LNCAP (cell line): ENCODE results near the gene GBGT1.

Experiments
- TF ChIP-seq, protein P1 (sequence below): fragments of 450-650 bp; IDR thresholded peaks from 2 replicates; pipeline ENCODE4 v1.5.1; 2017; ENCODE audit warnings: mild to moderate bottlenecking

GBGT1 gene

DNA sequence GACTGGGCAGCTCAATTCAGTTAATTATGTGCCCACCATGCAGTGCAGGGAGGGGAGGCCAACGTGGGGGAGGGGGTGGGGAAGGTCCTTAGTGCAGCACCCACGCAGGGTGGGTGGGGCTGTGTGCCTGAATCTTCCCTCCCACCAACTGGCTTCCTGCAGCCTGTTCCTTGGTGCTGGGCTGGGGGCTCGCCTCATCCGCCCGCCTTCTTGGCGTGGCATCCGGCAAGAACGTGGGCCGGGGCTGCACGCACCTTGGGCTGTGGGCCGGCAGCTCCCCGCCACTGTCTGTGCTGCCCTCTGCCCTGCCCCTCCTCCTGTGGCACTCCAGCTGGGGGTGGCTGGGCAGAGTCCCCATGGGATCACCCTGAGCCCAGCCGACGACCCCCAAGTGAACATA lies 23.1 kb downstream of the GBGT1 start:
- TF ChIP-seq, protein P1, sequence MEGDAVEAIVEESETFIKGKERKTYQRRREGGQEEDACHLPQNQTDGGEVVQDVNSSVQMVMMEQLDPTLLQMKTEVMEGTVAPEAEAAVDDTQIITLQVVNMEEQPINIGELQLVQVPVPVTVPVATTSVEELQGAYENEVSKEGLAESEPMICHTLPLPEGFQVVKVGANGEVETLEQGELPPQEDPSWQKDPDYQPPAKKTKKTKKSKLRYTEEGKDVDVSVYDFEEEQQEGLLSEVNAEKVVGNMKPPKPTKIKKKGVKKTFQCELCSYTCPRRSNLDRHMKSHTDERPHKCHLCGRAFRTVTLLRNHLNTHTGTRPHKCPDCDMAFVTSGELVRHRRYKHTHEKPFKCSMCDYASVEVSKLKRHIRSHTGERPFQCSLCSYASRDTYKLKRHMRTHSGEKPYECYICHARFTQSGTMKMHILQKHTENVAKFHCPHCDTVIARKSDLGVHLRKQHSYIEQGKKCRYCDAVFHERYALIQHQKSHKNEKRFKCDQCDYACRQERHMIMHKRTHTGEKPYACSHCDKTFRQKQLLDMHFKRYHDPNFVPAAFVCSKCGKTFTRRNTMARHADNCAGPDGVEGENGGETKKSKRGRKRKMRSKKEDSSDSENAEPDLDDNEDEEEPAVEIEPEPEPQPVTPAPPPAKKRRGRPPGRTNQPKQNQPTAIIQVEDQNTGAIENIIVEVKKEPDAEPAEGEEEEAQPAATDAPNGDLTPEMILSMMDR, result no peak

DNA sequence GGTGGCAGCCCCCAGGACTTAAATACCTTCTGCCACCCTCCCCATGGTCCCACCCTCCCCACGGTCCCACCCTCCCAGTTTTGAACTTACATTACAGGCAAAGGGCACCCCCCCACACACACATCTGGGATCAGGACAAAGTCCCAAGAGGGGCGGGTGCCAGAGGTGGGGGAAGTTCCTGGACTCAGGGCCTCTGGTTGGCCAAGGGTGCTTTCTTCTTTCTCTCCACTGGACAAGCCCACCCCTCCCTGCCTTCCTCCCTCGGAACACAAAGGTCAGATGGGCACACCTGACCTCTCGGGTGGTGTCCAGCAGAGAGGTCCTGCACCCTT lies 23.6 kb downstream of the GBGT1 start:
- TF ChIP-seq, protein P1, result no peak

DNA sequence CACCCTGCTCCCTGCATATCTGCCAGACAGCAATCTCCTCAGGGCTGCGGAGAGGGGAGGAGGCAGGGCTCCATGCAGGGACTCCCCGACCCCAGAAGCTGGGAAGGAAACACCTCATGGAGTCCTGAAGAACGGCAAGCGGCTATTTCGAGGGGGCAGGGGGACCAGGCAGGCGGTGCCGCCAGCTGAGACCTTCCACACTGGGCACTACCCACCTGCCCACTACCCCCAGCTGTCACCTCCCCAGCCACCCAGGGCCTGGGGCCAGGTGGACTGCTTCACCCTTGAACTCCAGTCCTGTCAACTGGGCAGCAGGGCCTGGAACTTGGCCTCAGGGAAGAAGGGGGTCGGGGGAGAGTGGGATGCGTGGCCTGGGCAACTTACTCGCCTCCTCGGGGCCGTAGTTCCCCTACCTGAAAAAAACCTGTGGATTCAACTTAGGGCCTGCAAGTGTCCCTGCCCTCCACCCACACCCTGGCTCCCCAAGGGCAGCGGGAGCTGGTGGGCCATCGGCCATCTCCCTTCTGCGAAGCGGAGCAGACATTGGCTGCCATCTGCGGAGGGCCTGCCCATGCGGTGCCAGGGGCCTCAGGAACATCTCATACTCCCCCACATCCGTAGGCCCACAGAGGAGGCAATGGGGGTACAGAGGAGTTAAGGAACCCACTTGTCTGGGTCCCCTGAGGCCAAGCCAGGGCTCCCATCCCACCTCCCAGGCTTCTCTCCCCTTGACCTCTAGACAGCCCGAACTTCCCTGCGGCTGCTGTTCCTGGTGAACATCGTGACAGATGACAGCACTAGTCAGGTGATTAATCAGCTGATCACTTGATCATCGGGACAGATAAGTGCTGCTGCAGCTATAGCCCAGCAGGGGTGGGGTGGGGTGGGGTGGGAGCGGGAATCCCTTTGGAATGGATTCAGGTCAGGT lies 24.2 kb downstream of the GBGT1 start:
- TF ChIP-seq, protein P1, result no peak

DNA sequence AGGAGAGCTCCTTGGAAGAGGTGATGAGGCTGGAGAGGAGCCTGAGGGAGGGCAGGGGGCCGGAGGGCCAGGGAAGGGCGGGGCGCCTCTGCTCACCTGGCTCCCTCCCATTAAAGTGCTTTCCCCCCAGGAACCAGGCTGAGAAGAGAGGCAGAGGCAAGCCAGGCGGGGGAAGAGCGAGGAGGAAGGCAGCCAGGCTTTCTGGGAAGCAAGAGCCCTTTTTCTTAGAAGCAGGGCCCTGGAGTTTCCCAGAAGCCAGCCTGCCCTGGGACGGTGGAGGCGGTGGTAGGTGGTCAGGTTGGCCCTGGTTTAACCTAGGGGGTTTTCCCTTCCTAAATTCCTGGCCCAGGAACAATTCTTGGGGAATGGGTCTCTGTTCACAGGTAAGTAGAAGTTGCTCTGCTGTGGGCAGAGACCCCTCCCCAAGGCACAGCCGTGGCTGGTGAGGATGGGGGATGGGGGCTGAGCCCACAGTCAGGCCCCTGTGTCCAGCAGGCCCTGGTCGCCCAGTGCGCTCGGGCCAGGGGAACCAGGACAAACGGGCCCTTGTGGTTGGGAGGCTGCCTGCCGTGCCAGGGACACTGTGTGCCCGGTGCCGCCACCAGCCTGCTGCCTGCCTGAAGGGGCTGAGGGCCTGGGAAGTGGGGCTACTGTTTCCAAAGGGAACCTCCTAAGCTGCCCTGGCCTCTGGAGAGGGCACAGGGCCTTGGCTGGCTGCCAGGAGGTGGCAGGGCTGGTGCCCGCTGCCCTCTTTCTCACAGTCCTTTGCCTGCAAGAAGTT lies 26.1 kb downstream of the GBGT1 start:
- TF ChIP-seq, protein P1, result no peak

DNA sequence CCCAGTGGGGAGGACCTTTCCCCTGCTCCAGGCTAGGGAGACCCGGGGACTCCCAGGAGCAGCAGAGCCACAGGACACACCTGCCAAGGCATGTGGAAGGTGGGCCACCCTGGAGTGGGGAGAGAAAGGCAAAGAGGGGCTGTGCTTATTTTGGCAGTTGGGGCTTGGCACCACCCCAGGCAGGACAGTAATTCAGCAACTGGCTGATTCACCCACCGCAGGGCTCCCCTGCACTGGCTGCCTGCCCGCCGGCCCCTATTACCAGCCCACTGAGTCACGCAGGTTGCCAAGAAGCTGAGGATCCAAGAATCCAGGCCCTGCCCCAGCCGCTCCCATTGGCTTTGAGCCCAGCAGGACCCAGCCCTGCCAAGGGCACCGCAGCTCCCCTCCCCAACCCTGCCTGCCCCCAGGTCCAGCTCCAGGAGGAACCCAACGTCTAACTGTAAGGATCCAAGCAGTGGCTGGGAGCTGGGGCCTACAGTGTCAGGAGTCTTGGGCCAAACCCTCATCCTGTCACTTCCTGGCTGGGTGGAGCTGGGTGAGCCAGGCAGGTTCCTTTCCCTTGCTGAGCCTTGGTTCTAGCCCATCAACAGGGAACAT lies 28.5 kb downstream of the GBGT1 start:
- TF ChIP-seq, protein P1, result no peak

DNA sequence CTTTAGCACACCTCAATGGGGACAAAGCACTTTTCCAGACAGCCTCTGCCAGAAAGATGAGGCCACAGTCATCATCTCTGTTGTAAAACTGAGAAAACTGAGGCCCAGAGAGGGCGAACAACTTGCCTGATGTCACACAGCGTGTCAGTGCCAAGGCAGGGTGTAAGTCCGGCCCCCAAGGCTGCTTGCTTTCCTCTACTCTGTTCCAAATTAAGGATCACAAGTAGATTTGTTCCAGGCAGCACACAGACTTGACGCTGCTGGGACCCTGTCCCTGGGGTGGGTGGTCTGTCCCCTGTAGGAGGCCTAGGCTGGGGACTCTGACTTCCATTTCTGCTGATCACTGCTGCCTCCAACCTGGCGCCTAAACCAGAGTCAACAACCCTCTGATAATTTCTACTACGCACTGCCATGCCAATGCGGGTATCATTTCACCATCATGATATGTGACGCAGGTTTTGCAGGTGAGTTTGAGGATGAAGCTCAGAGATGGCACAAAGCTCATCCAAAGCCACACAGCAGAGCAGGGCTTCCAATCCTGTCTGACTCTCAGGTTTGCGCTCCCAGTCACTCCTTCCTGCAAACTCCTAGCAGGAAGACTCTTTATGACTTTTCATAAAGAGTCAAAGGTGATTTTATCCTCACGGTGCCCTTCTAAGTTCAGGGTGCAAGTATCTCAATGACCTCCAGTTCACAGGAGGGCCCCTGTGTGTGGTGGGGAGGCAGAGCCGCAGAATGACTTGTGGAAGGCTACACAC lies 29.1 kb downstream of the GBGT1 start:
- TF ChIP-seq, protein P1, result no peak

DNA sequence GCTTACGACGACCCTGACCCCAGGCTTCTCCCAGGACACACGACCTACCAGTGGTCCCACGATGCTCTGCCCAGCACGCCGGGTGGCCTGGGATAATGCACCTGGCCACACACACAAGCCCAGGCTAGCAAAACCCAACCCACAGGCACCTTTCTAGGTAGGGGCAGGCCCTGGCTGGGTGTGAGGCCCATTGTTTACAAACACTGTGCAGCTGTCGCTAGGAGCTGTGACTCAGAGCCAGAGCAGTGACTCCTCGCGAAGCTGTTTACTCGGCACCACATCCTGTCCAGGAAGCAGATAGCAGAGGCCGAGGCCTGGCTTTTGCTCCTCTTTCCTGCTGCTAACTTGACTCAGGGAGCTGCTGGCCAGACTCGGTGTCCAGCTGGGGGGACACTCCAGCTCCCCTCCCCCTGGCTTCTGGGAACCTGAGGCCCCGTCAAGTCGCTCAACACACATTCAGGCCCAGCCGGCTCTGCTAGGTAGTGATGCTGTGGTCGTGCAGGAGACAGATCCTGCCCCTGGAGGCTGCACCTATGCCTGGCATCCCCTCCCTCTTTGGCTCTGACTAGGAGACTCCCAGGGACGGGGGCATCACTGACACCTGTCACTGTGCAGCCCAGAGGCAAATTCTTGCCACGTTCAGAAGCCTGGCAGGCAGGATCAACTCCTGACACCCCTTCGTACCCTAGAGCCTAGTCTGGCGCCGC lies 29.9 kb downstream of the GBGT1 start:
- TF ChIP-seq, protein P1, result no peak
